ENCODE data around the gene CIROP. TPM values are rescaled to one million over a fixed set of nuclear protein-coding genes. Genes with fewer than 3 reads are reported as not detected.

The CIROP gene
- total RNA-seq, 1 donor from 2014 or later = not detected

DNA sequence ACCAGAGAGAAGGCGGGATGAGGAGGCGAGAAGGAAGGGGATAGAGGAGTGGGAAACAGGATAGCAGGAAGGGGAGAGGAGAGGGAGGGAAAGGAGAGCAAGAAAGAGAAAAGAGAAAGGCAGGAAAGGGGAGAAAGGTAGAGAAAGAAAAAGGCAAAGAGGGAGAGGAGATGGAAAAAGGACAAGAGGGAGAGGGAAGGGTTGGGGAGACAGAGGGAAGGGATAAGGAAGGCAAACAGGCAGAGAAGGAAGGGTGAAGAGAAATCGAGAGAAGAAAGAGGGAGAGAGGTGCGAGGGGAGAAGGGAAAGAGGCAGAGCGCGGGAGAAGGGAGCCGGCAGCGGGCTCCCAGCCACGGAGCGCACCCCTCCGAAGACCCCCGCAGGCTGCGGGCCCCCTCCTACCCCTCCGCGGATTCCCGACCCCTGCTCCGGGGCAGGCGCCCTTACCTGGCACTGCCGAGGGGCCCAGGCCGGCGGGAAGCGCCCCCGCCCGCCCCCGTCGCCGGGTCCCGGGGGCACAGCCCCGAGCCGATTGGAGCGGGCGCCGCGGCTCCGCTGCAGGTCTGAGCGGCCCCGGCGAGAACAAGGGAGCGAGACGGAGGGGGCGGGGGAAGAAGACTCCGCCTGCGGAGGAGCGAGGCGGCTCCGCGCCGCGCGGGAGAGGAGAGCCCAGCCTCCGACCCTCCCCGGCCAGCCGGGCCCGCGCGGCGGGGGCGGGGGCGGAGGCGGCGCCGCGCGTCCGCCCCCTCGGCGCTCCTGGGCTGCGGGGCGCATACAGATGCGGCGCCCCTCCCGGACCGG, 47.6 kb downstream of the CIROP start, which contains the start of gene CDH24:
Gene CDH24 (minus strand): TSS at position 565 of the 801 bp plus-strand sequence. CDS start 1,787 bp downstream, outside the sequence.
- ATAC-seq (ENCODE audit: low read depth) (peak; percentile 75), DNase-seq (peak; percentile 71)
- Mint-ChIP-seq H3K9me3 (no peaks in the 10 kb centered on the region), H3K4me1 (peaks cover 18% of the 10 kb centered on the region), H3K27ac (peak within 1 kb of the TSS; percentile 13), H3K27me3 (peaks cover 2% of the 10 kb centered on the region), H3K36me3 (ENCODE audit: low read depth) (peaks cover 38% of the 10 kb centered on the region), H3K4me3 (peak within 1 kb of the TSS; percentile 88)
- intact Hi-C loops (cut with micrococcal nuclease) = loop anchor here (1.0 to 10.0 kb wide), 7 partner anchors 35 to 742 kb away; partner anchors contain the start of gene LRP10
- POLR2A ChIA-PET = interaction anchor here (0.6 to 3.6 kb wide), 16 partner anchors 12 to 487 kb away, joined by 3 to 26 read pairs (median 6); partner anchors contain the start of genes ACIN1, AJUBA, C14orf119 and HAUS4
- TF ChIP-seq, protein P1, sequence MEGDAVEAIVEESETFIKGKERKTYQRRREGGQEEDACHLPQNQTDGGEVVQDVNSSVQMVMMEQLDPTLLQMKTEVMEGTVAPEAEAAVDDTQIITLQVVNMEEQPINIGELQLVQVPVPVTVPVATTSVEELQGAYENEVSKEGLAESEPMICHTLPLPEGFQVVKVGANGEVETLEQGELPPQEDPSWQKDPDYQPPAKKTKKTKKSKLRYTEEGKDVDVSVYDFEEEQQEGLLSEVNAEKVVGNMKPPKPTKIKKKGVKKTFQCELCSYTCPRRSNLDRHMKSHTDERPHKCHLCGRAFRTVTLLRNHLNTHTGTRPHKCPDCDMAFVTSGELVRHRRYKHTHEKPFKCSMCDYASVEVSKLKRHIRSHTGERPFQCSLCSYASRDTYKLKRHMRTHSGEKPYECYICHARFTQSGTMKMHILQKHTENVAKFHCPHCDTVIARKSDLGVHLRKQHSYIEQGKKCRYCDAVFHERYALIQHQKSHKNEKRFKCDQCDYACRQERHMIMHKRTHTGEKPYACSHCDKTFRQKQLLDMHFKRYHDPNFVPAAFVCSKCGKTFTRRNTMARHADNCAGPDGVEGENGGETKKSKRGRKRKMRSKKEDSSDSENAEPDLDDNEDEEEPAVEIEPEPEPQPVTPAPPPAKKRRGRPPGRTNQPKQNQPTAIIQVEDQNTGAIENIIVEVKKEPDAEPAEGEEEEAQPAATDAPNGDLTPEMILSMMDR (IDR thresholded peaks at IDR 0.05) = no peak
- CTCF ChIA-PET = interaction anchor here (0.6 to 10.5 kb wide), 31 partner anchors 9 to 667 kb away, joined by 3 to 284 read pairs (median 5); partner anchors contain the start of genes ABHD4, AJUBA, HAUS4 and OXA1L

DNA sequence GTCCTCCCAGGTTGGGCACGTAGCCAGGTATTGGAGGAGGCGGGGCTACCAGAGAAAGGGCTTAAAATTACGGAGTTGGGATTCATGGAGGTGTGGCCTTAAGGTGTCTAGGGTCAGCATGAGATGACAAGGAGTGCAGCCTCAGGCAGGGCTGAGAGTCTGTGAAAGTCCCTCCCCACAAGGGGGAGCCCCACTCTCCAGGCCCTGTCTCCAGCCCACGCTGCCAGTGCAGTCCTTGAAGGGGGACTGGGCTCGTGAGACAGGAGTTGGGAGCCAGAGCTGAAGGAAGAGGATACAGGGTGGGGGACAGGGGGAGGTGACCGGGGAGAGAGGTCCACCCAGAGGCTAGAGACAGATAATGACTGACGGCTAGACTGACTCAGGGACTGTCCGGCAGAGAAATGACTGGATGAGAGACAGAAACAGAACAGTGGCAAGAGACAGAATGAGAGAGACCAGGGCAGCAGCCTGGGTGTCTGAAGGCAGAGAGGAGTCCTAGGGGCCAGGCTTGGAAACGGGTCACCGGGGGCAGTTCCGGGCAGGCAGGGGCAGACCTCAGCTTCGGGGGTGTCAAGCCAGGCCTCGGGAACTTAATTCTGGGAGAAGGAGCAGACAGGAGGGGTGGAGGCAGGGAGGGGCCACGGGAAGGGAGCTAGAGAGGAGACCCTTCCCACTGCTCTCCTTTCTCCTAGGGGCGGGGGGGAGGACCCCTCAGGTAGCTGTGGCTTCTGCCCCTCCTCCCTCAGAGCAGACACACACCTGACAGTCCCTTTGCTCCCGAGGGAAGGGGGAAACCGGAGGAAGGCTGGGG, 48.4 kb downstream of the CIROP start:
- Mint-ChIP-seq H3K4me1 (peaks cover 18% of the 10 kb centered on the region), H3K27me3 (peaks cover 2% of the 10 kb centered on the region), H3K27ac (peak overlapping the region; percentile 13), H3K36me3 (ENCODE audit: low read depth) (peaks cover 32% of the 10 kb centered on the region), H3K9me3 (no peaks in the 10 kb centered on the region), H3K4me3 (peak overlapping the region; percentile 79)
- intact Hi-C loops (cut with micrococcal nuclease) = loop anchor here (1.0 to 10.0 kb wide), 6 partner anchors 34 to 742 kb away; partner anchors contain the start of gene LRP10
- peak; percentile 73 for ATAC-seq (ENCODE audit: low read depth)
- ChIA-PET CTCF (interaction anchor here (1.1 to 10.5 kb wide), 5 partner anchors 13 to 84 kb away, joined by 4 to 284 read pairs (median 18); partner anchors contain the start of gene AJUBA), POLR2A (interaction anchor here (2.0 to 3.3 kb wide), 4 partner anchors 39 to 74 kb away, joined by 8 to 18 read pairs (median 12); partner anchors contain the start of genes ACIN1, AJUBA and C14orf119)
- TF ChIP-seq, protein P1 (IDR thresholded peaks at IDR 0.05) = no peak
- DNase-seq = peak; percentile 64

DNA sequence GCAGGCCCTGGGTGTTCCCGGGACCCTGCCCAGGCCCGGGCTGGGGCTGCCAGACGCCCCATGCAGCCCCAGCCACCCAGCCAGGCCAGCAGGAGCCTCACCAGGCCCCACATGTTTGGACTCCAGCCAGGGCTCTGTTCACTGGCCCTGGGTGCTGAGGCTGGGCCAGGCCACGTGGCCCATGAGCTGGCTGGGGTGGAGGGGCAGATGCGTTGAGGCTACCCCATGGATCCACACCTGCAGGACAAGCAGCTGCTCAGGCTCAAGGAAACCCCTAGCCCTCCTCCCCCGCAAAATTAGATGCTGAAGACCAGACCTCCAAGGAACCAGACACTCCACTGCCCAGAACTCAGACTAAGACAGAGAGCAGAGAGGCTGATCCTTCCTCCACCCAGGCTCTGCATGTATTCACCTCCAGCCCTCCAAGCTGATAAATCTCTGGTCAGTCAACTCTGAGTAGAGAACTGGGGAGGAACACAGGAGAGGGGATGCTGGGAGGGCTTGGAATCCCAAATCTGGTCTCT, 49.1 kb downstream of the CIROP start:
- intact Hi-C loops (cut with micrococcal nuclease) = loop anchor here (1.0 to 10.0 kb wide), 6 partner anchors 33 to 741 kb away; partner anchors contain the start of gene LRP10
- ATAC-seq (ENCODE audit: low read depth) (no peak), DNase-seq (no peak)
- Mint-ChIP-seq H3K27me3 (peaks cover 2% of the 10 kb centered on the region), H3K9me3 (no peaks in the 10 kb centered on the region), H3K4me3 (peak overlapping the region; percentile 79), H3K27ac (no peak overlapping the region), H3K4me1 (peaks cover 18% of the 10 kb centered on the region), H3K36me3 (ENCODE audit: low read depth) (peaks cover 25% of the 10 kb centered on the region)
- ChIA-PET POLR2A (interaction anchor here (2.0 to 2.2 kb wide), 2 partner anchors 49 to 74 kb away, joined by 8 to 11 read pairs; partner anchors contain the start of gene AJUBA), CTCF (interaction anchor here (1.8 to 10.5 kb wide), 4 partner anchors 13 to 83 kb away, joined by 6 to 284 read pairs (median 14); partner anchors contain the start of gene AJUBA)
- TF ChIP-seq, protein P1 (IDR thresholded peaks at IDR 0.05) = no peak

DNA sequence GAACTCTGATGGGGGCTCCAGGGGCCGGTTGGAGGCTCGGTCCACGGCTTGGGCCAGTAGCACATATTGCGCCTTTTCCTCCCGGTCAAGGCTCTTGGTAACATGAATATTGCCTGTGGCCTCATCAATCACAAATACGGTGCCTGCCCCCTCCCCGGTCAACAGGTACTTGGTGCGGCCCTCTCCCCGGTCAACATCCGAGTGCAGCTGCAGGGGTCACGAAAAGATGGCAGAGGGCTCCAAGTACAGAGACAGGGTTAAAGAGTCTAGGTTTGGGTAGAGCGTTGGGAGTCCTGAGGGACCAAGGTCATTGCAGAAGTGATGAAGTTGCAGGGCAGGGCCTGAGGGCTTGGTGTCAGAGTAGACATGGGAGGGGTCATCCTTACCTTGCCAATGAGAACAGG, 49.6 kb downstream of the CIROP start:
- H3K36me3 Mint-ChIP-seq (ENCODE audit: low read depth) = peaks cover 21% of the 10 kb centered on the region
- H3K27me3 Mint-ChIP-seq = peaks cover 2% of the 10 kb centered on the region
- no peaks in the 10 kb centered on the region for H3K9me3 Mint-ChIP-seq
- DNase-seq = no peak
- no peak overlapping the region for H3K4me3 Mint-ChIP-seq
- TF ChIP-seq, protein P1 (IDR thresholded peaks at IDR 0.05) = no peak
- ChIA-PET POLR2A (interaction anchor here (2.0 to 2.2 kb wide), 2 partner anchors 48 to 73 kb away, joined by 8 to 11 read pairs; partner anchors contain the start of gene AJUBA), CTCF (interaction anchor here (1.8 to 10.5 kb wide), 4 partner anchors 14 to 82 kb away, joined by 6 to 284 read pairs (median 14); partner anchors contain the start of gene AJUBA)
- peaks cover 18% of the 10 kb centered on the region for H3K4me1 Mint-ChIP-seq
- intact Hi-C loops (cut with micrococcal nuclease) = loop anchor here (5.0 to 10.0 kb wide), 4 partner anchors 33 to 740 kb away; partner anchors contain the start of gene LRP10
- ATAC-seq (ENCODE audit: low read depth) = no peak
- H3K27ac Mint-ChIP-seq = no peak overlapping the region
